ENCODE data around the gene DYTN.

Gene DYTN

GRCh38 chr2:206611736-206612135 lies 106.5 kb downstream of the DYTN start:
- no peak for DNase-seq (ENCODE audit: low read depth)

- no peak for DNase-seq (ENCODE audit: low read depth)
Observed at GRCh38 chr2:206611191-206611590, 107.0 kb downstream of the DYTN start.

GRCh38 chr2:206610451-206610850 lies 107.7 kb downstream of the DYTN start:
- DNase-seq (ENCODE audit: low read depth), result no peak

GRCh38 chr2:206603243-206603642 lies 115.0 kb downstream of the DYTN start:
- DNase-seq (ENCODE audit: low read depth), result no peak
